SW 1271 (cell line): ENCODE measurements around the gene MATN1.

ENCODE experiments used
- DNase-seq, 2 experiments: peaks; one replicate each; lab custom pipeline; 2025; lab: John Stamatoyannopoulos, UW

The MATN1 gene

DNA sequence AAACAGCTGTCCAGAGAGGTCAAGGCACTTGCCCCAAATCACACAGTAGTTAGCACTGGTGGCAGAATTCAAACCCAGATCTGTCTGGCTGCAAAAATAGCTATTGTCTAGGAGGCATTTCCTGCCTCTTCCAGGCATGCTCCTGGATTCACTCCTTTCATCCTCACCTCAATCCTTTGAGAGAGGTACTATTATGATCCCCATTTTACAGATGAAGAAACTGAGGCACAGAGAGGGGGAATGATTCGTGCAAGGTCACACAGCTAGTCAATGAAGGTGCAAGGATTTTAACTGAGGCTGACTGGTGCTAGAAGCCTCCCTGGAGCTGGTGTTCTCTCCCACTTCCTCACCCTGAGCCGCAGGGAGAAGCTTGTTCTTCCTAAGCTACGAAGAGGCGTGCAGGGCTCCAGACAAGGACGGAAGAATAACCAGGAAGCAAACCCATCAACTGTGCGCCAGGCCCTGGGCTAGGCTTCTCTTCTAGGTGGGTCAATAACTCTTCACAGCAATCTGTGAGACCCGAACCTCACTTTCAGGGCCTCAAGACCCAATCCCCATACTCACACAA lies 34.8 kb upstream of the MATN1 start:
- no peak for DNase-seq

- no peak for DNase-seq
Measured at GRCh38 chr1:30757352-30758120, 34.2 kb upstream of the MATN1 start, which contains the start of gene LAPTM5. Gene LAPTM5 (minus strand): TSS chr1:30757774. CDS start chr1:30757745, 29 bp downstream.

- peak; percentile 58 to 76 for DNase-seq
Measured at GRCh38 chr1:30756545-30757351, 33.4 kb upstream of the MATN1 start.

GRCh38 chr1:30756206-30756544 lies 32.8 kb upstream of the MATN1 start:
- no peak for DNase-seq

- DNase-seq, result no peak
Measured at GRCh38 chr1:30755746-30756145, 32.4 kb upstream of the MATN1 start.

DNA sequence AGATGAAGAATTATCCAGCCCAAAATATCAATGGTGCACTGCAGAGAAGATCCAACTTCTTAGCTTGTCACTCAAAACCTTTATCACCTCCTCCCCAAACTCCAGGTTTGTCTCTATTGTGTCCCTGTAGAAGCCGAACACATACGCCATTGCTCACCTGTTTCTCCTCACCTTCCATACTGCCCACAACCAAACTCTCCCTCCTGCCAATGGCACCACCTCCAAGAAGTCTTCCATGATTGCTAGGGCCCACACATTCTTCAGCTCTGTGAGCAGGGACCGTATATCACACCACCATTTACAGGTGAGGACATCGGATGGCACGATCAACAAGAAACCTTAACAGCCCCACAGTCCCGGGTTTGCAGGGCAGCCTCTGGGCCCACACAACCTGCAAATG lies 31.9 kb upstream of the MATN1 start:
- DNase-seq, result no peak

GRCh38 chr1:30754684-30755171 lies 31.3 kb upstream of the MATN1 start:
- no peak for DNase-seq

- no peak for DNase-seq
Measured at GRCh38 chr1:30753660-30754123, 30.3 kb upstream of the MATN1 start.

DNA sequence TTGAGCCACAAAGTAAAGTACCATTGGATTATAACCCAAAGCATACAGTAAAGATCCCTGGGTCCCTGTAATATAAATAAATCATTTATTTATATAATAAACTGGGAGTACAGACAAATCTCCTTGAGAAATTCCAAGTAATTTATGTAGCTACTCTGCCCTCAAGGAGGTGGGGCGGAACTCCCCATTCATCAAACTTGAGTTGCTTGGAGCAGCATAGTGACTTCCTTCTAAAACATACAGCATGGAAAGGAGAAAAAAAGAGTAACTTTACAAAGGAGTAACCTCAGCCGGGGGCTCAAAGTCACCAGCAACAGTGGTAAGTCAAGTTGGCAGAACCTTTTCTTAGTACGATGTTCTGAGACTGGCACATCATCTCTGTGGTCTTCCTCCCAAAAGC lies 29.7 kb upstream of the MATN1 start:
- DNase-seq, result no peak

DNA sequence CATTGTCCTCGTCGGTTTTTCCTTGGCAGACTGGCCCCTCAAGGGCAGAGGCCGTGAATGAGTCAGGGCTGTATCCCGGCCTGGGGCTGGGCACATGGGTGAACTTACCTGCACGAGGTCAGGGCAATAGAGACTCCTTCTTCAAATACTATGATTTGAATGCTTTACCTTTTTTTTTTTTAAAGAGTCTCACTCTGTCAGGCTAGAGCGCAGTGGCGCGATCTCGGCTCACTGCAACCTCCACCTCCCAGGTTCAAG lies 29.2 kb upstream of the MATN1 start:
- DNase-seq, result no peak

DNA sequence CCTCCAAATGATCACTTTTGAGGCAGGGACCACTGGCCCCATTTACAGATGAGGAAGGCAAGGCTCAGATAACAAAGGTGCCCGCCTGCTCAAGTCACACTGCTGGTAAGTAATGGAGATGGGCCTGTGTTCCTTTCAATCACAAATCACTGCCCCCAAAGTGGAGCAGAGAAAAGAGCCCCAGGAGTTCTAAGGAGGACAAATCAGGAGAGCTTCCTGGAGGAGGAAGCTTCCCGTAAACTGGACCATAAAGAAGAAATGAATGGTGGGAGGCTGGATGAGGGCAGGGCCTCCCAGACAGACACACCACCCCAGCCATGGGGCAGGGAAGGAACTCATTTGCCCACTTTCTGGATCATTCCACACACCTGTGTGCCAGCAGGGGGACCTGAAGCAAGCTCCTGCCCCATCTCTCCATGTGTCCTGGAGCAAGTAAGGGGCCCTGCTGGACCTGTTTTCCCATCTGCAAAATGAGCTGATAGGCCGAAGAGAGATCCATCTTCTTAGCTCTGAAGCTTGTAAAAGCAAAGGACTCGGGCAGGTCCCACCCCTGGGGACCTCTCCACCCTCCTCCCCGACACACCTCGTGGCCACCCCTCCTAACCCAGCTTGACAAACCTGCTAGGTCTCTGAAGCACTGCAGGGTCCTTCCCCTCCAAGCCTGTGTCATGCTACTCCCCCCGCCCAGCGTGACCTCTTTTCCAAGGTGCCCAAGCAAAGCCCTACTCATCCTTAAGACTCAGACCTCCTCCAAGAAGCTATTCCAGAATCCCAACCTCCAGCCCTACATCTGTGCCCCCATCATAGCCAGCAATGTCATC lies 28.7 kb upstream of the MATN1 start:
- no peak for DNase-seq

DNA sequence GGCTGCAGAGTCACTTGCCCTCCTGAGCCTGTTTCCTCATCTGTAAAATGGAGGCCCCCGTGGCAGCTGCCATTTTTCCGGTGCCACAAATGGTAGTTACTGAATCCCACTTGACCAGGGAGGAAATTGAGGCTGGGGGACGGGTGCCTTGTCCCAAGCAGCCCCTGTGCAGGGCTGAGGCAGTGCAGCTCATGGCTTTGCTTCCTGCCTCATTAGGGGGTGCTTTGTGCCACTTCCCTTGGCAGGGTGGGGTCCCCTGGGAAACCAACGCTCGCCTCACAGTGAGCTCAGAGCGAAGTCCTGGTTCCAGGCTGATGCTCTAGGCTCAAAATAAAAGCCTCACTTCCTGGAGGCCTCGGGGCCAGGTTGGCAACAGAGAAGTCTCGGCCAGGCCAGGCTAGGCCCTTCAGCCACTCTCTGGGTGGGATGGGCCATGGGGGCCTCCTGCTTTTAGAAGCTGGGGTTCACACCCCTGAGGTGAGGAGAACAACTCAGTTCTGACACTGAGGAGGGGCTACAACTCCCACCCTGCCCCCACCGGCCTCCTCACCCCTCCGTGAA lies 27.4 kb upstream of the MATN1 start:
- no peak for DNase-seq

DNA sequence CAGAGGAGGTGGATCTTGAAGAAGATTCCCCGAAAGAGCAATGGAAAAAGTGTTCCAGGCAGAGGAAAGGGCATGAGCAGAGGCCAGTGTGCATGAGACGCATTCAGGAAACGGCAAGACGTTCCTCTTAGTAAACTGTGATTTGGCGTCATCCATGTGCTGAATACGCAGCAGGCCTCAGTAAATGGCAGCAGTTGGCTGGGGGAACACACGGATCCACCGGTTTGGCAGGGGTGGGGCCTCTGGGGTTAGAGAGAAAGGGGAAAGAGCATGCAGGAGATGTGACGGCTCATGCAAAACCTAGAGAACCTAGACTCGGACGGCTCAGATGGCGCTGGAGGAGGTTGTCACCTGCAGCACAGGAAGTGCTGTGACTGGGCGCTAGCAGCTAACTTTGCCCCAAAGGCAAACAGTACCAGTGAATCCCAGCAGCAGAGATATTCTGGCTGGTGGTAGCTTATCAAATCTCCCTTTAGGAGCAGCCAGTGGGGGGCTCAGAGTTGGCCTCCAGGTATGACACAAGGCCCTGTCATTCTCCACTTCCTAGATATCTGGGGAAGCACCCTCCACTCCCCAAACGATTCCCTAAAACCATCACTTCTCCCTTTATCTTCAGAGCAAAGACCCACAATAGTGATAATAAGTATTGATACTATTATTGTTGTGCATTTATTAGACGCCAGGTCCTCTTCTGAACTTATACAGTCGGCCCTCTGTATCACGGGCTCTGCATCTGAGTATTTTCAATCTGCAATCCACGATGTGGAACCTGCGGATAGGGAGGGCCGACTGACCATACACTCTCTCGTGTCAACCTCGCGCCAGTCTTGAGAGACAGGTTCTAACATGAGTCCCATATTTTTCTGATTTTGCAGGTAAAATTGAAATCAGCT lies 26.6 kb upstream of the MATN1 start:
- no peak for DNase-seq

- DNase-seq, result no peak
Measured at GRCh38 chr1:30748699-30749401, 25.5 kb upstream of the MATN1 start.

DNA sequence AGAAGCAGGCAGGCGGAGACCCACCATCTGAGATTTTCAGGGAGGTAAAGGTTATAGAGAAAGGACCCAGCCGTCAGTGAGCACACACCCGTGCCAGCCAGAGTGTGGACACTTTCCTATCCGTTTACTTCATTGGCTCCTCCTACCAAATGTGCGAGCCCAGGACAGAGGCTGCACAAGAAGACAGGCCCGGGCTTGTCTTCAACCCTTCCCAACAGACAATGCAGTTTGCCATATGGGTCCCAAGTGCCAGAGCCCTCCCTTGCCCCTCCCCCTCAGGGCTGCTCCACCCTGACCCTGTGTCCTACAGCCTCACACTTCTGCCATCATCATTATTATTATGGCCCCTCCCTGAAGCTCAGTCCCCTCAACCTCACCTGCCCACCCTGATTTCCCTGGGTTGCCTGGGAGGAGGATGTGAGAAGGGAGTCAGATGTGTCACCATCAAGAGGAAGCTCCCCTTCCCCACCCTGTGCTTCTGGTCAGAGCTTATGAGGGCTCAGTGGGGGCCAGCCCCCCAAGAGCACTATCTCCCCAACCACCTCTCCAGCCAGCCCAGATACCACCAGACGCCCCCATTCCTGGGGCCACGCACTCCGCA lies 24.8 kb upstream of the MATN1 start:
- DNase-seq, result no peak

DNA sequence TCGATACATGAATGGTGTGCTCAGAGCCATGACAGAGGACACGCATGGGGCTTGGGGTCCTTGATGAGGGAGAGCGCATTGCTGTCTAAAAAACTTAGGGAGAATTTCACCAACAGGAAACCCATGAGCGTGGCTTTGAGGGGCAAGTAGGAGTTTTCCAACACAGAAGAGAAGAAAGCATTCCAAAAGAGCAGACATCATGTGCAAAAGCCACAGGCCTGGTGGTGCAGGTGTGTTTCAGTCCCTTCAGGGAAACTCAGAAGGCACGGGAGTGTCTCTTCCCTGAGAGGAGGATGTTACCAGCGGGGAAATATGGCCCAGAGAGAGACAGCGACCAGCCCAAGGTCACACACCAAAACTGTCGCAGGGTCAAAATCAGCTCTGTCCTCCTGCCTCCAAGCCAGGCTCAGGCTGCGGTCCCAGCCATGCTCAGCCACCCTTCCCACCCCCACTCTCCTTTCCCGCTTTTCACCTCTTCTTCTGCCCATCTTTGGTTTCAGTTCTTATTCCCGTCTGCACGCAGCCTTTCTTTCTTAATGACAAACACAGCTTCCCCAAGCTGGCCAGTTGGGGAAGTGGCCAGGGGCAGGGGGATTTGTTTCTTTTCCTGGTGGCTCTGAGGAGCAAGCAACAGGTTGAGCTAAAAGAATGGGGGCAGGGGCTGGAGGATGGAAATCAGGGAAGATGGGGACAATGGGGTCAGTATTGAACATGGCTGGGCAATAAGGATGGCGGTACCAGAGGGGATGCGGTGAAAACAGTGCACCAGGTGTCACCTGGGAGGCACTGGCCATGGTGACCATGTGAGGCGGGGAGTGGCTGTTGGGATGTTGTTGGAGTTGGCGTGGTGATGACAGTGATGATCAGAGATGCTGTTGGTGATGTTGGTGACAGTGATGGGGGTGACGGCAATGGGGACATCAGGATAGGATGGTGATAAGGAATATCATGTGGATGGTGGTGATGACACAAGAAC lies 23.9 kb upstream of the MATN1 start:
- no peak for DNase-seq

- DNase-seq, result no peak
Measured at GRCh38 chr1:30746212-30747032, 23.0 kb upstream of the MATN1 start.

- no peak for DNase-seq
Measured at GRCh38 chr1:30745834-30746208, 22.4 kb upstream of the MATN1 start.
